ENCODE results near the gene TALDO1.

DNA sequence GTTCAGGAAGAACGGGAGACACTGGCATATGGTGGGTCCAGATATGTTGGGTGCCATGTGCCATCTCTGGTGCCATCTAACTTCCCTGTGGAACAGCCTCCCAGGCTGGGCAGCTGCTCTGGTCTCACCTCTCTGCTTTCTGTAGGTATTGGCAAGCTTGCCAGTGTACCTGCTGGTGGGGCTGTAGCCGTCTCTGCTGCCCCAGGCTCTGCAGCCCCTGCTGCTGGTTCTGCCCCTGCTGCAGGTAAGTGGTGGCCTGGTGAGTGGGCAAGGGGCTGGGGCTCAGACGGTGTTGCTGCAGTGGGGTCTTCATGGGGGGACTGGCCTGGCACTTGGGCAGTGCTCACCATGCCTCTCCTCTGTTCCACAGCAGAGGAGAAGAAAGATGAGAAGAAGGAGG, 65.1 kb downstream of the TALDO1 start:
- TF ChIP-seq, protein P1, sequence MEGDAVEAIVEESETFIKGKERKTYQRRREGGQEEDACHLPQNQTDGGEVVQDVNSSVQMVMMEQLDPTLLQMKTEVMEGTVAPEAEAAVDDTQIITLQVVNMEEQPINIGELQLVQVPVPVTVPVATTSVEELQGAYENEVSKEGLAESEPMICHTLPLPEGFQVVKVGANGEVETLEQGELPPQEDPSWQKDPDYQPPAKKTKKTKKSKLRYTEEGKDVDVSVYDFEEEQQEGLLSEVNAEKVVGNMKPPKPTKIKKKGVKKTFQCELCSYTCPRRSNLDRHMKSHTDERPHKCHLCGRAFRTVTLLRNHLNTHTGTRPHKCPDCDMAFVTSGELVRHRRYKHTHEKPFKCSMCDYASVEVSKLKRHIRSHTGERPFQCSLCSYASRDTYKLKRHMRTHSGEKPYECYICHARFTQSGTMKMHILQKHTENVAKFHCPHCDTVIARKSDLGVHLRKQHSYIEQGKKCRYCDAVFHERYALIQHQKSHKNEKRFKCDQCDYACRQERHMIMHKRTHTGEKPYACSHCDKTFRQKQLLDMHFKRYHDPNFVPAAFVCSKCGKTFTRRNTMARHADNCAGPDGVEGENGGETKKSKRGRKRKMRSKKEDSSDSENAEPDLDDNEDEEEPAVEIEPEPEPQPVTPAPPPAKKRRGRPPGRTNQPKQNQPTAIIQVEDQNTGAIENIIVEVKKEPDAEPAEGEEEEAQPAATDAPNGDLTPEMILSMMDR (IDR thresholded peaks at IDR 0.05; ENCODE audit: poor library complexity): no peak
- no peak for TF ChIP-seq EZH2 (IDR thresholded peaks at IDR 0.05; ENCODE audit: borderline replicate concordance)
